ENCODE measurements around the gene OXSR1. TPM values are rescaled to one million over a fixed set of nuclear protein-coding genes. Genes with fewer than 3 reads are reported as not detected.

OXSR1 gene
- total and polyA plus RNA-seq, 2 of the 13 experiments (the other 11 are each of a cell fraction or from before 2014, with no cell fraction given): 27.4 to 32.6 TPM

DNA sequence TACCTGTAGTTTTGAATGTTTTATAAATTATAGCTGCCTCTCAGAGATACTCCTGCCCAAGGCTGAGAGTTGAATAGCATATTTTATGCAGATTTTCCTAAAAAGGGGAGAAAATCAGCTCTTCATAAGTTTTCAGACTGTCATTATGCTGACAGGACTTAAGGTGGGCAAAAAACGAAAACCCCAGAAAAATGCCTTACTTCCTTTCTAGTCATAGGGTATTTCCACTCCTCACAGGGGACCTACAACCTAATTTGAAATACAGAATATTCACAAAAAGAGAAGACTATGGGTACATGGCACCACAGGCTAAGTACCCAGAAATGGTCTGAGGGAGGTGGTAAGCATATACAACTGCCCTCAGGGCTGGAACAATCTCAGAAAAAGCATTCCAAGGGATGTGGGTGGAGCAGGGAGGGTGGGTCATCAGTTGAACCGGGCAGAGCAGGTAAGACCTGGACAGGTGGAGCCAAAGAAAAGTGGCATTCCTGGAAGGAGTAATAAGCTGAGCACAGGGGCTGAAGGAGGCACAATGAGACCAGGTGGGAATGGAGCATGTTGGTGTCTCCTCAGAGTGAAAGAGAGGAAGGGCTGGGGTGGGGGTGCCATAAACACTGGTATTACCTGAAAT is 10.6 kb upstream of the OXSR1 start:
- no TSS peak for BruUV-seq (replicated peaks)
- WGBS (ENCODE audit: low lambda C conversion rate): 15% methylated on average over 2 of the region's 2 CpGs
- Histone ChIP-seq H3K9ac (ENCODE audit: insufficient read depth, low read depth, low read length) (no peak overlapping the region), H3K36me3 (replicated peaks in 1 of 2; ENCODE audit: control insufficient read depth in 1 of 2, insufficient read depth in 2 of 2, low read length in 2 of 2) (no peaks in the 10 kb centered on the region), H3K4me3 (replicated peaks in 1 of 3; ENCODE audit: insufficient read depth in 1 of 3, low read depth in 2 of 3, low read length in 3 of 3) (no peak overlapping the region), H2AFZ (ENCODE audit: low read length) (no peak overlapping the region), H3K4me1 (ENCODE audit: insufficient read depth, low read length) (peaks cover 3% of the 10 kb centered on the region; the same call in 1 of the 2 replicates), H3K27me3 (ENCODE audit: control insufficient read depth in 1 of 2, insufficient read depth in 2 of 2, low read length in 2 of 2) (no peaks in the 10 kb centered on the region), H3K79me2 (ENCODE audit: insufficient read depth, low read length) (no peaks in the 10 kb centered on the region), H3K4me2 (ENCODE audit: low read depth, low read length) (no peak overlapping the region), H4K20me1 (ENCODE audit: insufficient read depth, low read length) (no peaks in the 10 kb centered on the region), H3K27ac (ENCODE audit: extremely low read length, insufficient read depth, low read length) (no peak overlapping the region), H3K9me3 (ENCODE audit: low read length) (no peaks in the 10 kb centered on the region)
- ChIA-PET POLR2A (interaction anchor here (0.9 kb wide), 1 partner anchor 12 kb away, joined by 3 read pairs; no protein-coding TSS in a partner anchor), CTCF (ENCODE audit: low intra/inter-chr PET ratio, low total read pairs) (no interaction called here)
- intact Hi-C loops (cut with micrococcal nuclease; ENCODE audit: unreplicated experiment): no loop called here
- no peak for FAIRE-seq
- in situ Hi-C loops (cut with HindIII; ENCODE audit: extremely low pct_ligation_motif_present, low pct_unique_long_range_greater_than_20kb): no loop called here
- no peak for DNase-seq (ENCODE audit: low spot score)
- no peak for ATAC-seq
- TF ChIP-seq POLR2AphosphoS2 (IDR thresholded peaks at IDR 0.05; ENCODE audit: low read depth, low read length): no peak
- TF ChIP-seq KDM5A (IDR thresholded peaks at IDR 0.05; ENCODE audit: borderline replicate concordance, low read length): no peak
- TF ChIP-seq, protein P1, sequence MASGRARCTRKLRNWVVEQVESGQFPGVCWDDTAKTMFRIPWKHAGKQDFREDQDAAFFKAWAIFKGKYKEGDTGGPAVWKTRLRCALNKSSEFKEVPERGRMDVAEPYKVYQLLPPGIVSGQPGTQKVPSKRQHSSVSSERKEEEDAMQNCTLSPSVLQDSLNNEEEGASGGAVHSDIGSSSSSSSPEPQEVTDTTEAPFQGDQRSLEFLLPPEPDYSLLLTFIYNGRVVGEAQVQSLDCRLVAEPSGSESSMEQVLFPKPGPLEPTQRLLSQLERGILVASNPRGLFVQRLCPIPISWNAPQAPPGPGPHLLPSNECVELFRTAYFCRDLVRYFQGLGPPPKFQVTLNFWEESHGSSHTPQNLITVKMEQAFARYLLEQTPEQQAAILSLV (CRISPR knock-in tag; IDR thresholded peaks at IDR 0.05; ENCODE audit: borderline replicate concordance): no peak
- no peak for TF ChIP-seq NBN (conservative IDR thresholded peaks at IDR 0.05)
- TF ChIP-seq ZNF761 (CRISPR knock-in tag; conservative IDR thresholded peaks at IDR 0.05): no peak
- TF ChIP-seq, protein P2, sequence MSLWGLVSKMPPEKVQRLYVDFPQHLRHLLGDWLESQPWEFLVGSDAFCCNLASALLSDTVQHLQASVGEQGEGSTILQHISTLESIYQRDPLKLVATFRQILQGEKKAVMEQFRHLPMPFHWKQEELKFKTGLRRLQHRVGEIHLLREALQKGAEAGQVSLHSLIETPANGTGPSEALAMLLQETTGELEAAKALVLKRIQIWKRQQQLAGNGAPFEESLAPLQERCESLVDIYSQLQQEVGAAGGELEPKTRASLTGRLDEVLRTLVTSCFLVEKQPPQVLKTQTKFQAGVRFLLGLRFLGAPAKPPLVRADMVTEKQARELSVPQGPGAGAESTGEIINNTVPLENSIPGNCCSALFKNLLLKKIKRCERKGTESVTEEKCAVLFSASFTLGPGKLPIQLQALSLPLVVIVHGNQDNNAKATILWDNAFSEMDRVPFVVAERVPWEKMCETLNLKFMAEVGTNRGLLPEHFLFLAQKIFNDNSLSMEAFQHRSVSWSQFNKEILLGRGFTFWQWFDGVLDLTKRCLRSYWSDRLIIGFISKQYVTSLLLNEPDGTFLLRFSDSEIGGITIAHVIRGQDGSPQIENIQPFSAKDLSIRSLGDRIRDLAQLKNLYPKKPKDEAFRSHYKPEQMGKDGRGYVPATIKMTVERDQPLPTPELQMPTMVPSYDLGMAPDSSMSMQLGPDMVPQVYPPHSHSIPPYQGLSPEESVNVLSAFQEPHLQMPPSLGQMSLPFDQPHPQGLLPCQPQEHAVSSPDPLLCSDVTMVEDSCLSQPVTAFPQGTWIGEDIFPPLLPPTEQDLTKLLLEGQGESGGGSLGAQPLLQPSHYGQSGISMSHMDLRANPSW (CRISPR knock-in tag; IDR thresholded peaks at IDR 0.05; ENCODE audit: borderline replicate concordance): no peak
- no peak for TF ChIP-seq ZNF773 (CRISPR knock-in tag; IDR thresholded peaks at IDR 0.05; ENCODE audit: borderline replicate concordance)
- TF ChIP-seq, protein P3, sequence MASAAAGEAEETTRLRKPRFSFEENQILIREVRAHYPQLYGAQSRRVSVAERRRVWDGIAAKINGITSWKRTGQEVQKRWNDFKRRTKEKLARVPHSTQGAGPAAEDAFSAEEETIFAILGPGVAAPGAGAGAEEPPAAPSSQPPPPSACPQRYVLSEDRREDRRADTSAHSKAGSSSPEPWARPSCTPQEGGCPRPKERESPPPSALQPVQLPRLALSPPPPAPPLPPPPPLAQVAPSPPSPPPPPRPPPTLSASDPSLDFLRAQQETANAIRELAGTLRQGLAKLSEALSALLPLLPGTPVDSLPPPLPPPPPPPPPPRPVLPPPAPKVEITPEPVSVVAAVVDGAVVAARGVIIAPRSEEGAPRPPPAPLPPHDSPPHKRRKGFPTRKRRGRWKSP (CRISPR knock-in tag; IDR thresholded peaks at IDR 0.05): no peak
- no peak for TF ChIP-seq NCOR1 (IDR thresholded peaks at IDR 0.05; ENCODE audit: borderline replicate concordance, low read length)
- no peak for TF ChIP-seq HNRNPUL1 (IDR thresholded peaks at IDR 0.05; ENCODE audit: low read depth, low read length)
- no peak for TF ChIP-seq ZNF564 (CRISPR knock-in tag; IDR thresholded peaks at IDR 0.05)
- TF ChIP-seq, protein P4, sequence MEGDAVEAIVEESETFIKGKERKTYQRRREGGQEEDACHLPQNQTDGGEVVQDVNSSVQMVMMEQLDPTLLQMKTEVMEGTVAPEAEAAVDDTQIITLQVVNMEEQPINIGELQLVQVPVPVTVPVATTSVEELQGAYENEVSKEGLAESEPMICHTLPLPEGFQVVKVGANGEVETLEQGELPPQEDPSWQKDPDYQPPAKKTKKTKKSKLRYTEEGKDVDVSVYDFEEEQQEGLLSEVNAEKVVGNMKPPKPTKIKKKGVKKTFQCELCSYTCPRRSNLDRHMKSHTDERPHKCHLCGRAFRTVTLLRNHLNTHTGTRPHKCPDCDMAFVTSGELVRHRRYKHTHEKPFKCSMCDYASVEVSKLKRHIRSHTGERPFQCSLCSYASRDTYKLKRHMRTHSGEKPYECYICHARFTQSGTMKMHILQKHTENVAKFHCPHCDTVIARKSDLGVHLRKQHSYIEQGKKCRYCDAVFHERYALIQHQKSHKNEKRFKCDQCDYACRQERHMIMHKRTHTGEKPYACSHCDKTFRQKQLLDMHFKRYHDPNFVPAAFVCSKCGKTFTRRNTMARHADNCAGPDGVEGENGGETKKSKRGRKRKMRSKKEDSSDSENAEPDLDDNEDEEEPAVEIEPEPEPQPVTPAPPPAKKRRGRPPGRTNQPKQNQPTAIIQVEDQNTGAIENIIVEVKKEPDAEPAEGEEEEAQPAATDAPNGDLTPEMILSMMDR (CRISPR knock-in tag; IDR thresholded peaks at IDR 0.05): no peak
- no peak for TF ChIP-seq HNRNPLL (IDR thresholded peaks at IDR 0.05; ENCODE audit: low read depth, low read length, poor library complexity, severe bottlenecking)
- TF ChIP-seq, protein P5, sequence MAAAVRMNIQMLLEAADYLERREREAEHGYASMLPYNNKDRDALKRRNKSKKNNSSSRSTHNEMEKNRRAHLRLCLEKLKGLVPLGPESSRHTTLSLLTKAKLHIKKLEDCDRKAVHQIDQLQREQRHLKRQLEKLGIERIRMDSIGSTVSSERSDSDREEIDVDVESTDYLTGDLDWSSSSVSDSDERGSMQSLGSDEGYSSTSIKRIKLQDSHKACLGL (CRISPR knock-in tag; IDR thresholded peaks at IDR 0.05): no peak
- no peak for TF ChIP-seq ISX (CRISPR knock-in tag; conservative IDR thresholded peaks at IDR 0.05)
